Osteocyte (in vitro differentiated cells): ENCODE results near the gene MYRF. TPM values are rescaled to one million over a fixed set of nuclear protein-coding genes. Genes with fewer than 3 reads are reported as not detected.

Experiments used
- DNase-seq: peaks from one replicate; pipeline ENCODE4 v3.0.0; 2021; ENCODE audit warnings: mixed read lengths; ENCODE audit not compliant: unreplicated experiment; ENCODE audit errors: extremely low spot score
- H3K27ac Mint-ChIP-seq: one replicate; pipeline ENCODE4 v1.8.0; 2021; ENCODE audit warnings: mild to moderate bottlenecking, mixed read lengths; ENCODE audit not compliant: unreplicated experiment
- H3K27me3 Mint-ChIP-seq: one replicate; pipeline ENCODE4 v1.8.0; 2021; ENCODE audit warnings: mixed read lengths; ENCODE audit not compliant: unreplicated experiment
- H3K36me3 Mint-ChIP-seq: one replicate; pipeline ENCODE4 v1.8.0; 2021; ENCODE audit warnings: mixed read lengths; ENCODE audit not compliant: unreplicated experiment
- H3K4me1 Mint-ChIP-seq: one replicate; pipeline ENCODE4 v1.8.0; 2021; ENCODE audit warnings: mixed read lengths; ENCODE audit not compliant: unreplicated experiment
- H3K4me3 Mint-ChIP-seq: one replicate; pipeline ENCODE4 v1.8.0; 2021; ENCODE audit warnings: mild to moderate bottlenecking, moderate library complexity, mixed read lengths; ENCODE audit not compliant: unreplicated experiment
- H3K9me3 Mint-ChIP-seq: one replicate; pipeline ENCODE4 v1.8.0; 2021; ENCODE audit warnings: mixed read lengths; ENCODE audit not compliant: unreplicated experiment
- CTCF ChIP-seq: fragments of 200-600 bp; sonication (generic); IDR thresholded peaks from 2 replicates; pipeline ENCODE4 v1.5.0; 2021; ENCODE audit warnings: antibody characterized with exemption, mild to moderate bottlenecking, moderate library complexity
- total RNA-seq: library from RNA; stranded (reverse); gene quantifications from 2 replicates; pipeline ENCODE4 v1.2.1, GENCODE V29; 2021

Gene MYRF
- total RNA-seq, 1 donor from 2014 or later, result 0.43 TPM

GRCh38 chr11:61763930-61764605 lies 11.6 kb downstream of the MYRF start:
- Mint-ChIP-seq H3K27me3 (no peaks in the 10 kb centered on the region), H3K4me1 (peaks cover 2% of the 10 kb centered on the region), H3K27ac (no peak overlapping the region), H3K4me3 (no peak overlapping the region), H3K9me3 (no peaks in the 10 kb centered on the region), H3K36me3 (no peaks in the 10 kb centered on the region)
- TF ChIP-seq CTCF, result no peak
- DNase-seq, result no peak

GRCh38 chr11:61764606-61765260 lies 12.3 kb downstream of the MYRF start:
- no peaks in the 10 kb centered on the region for H3K27me3 Mint-ChIP-seq
- TF ChIP-seq CTCF, result no peak
- H3K36me3 Mint-ChIP-seq, result no peaks in the 10 kb centered on the region
- H3K4me1 Mint-ChIP-seq, result peaks cover 4% of the 10 kb centered on the region
- no peak for DNase-seq
- no peak overlapping the region for H3K27ac Mint-ChIP-seq
- H3K4me3 Mint-ChIP-seq, result no peak overlapping the region
- H3K9me3 Mint-ChIP-seq, result no peaks in the 10 kb centered on the region

GRCh38 chr11:61765550-61766253 lies 13.3 kb downstream of the MYRF start:
- no peaks in the 10 kb centered on the region for H3K9me3 Mint-ChIP-seq
- H3K4me1 Mint-ChIP-seq, result peaks cover 5% of the 10 kb centered on the region

GRCh38 chr11:61766353-61766841 lies 14.0 kb downstream of the MYRF start:
- Mint-ChIP-seq H3K4me1 (peaks cover 5% of the 10 kb centered on the region), H3K4me3 (no peak overlapping the region), H3K27me3 (no peaks in the 10 kb centered on the region), H3K36me3 (no peaks in the 10 kb centered on the region), H3K9me3 (no peaks in the 10 kb centered on the region), H3K27ac (no peak overlapping the region)
- DNase-seq, result no peak
- no peak for TF ChIP-seq CTCF

More at GRCh38 chr11:61765550-61766253, 13.3 kb downstream of the MYRF start:
- Mint-ChIP-seq H3K4me3 (no peak overlapping the region), H3K27ac (no peak overlapping the region), H3K36me3 (no peaks in the 10 kb centered on the region), H3K27me3 (no peaks in the 10 kb centered on the region)
- TF ChIP-seq CTCF, result no peak
- no peak for DNase-seq
